Erythroblast (primary cell): Measurements from ENCODE around the gene FLOT2.
"Not testable (repeated sequence)": the region's sequence is repeated elsewhere in the genome, so short reads cannot be mapped to it uniquely, and the experiment has no call there.

Source experiments
- GATA1 ChIP-seq: IDR thresholded peaks from 2 replicates; pipeline ENCODE4 v1.6.1; 2011; ENCODE audit warnings: low read depth, mild to moderate bottlenecking, control low read depth, low read length, moderate library complexity
- POLR2A ChIP-seq: IDR thresholded peaks from 2 replicates; pipeline ENCODE4 v1.6.1; 2011; ENCODE audit warnings: mild to moderate bottlenecking, low read length

GRCh38 chr17:28903546-28903841, 6.0 kb upstream of the FLOT2 start:
- TF ChIP-seq POLR2A, GATA1: not testable (repeated sequence)
